GM21576 (cell line): ENCODE measurements around the gene CAMK4.
A peak's percentile ranks its signal among the peaks of the same experiment; 100 is the strongest.

ENCODE experiments used
- ATAC-seq: cut with Tn5 transposase; IDR thresholded peaks from one replicate; pipeline ENCODE4 v1.9.1; 2021; ENCODE audit warnings: mild to moderate bottlenecking, moderate library complexity; ENCODE audit not compliant: unreplicated experiment

CAMK4 gene

GRCh38 chr5:111469903-111470302 lies 245.7 kb downstream of the CAMK4 start:
- ATAC-seq: no peak

GRCh38 chr5:111472096-111472495 lies 247.9 kb downstream of the CAMK4 start:
- no peak for ATAC-seq

GRCh38 chr5:111472579-111472978 lies 248.4 kb downstream of the CAMK4 start:
- peak; percentile 62 for ATAC-seq

GRCh38 chr5:111478266-111478665 lies 254.1 kb downstream of the CAMK4 start:
- no peak for ATAC-seq

- ATAC-seq: no peak
These were observed 254.7 kb downstream of the CAMK4 start for GRCh38 chr5:111478898-111479297.

GRCh38 chr5:111480346-111480745 lies 256.2 kb downstream of the CAMK4 start:
- ATAC-seq: no peak

- no peak for ATAC-seq
These were observed 261.9 kb downstream of the CAMK4 start for GRCh38 chr5:111486055-111486454.

GRCh38 chr5:111486926-111487325 lies 262.7 kb downstream of the CAMK4 start:
- no peak for ATAC-seq

GRCh38 chr5:111488353-111488752 lies 264.2 kb downstream of the CAMK4 start:
- no peak for ATAC-seq

- ATAC-seq: no peak
These were observed 268.8 kb downstream of the CAMK4 start for GRCh38 chr5:111493031-111493430.

GRCh38 chr5:111494355-111494999 lies 270.3 kb downstream of the CAMK4 start:
- ATAC-seq: no peak

GRCh38 chr5:111495159-111495558 lies 271.0 kb downstream of the CAMK4 start:
- no peak for ATAC-seq

- ATAC-seq: no peak
These were observed 274.2 kb downstream of the CAMK4 start for GRCh38 chr5:111498346-111498745.

- ATAC-seq: no peak
These were observed 278.8 kb downstream of the CAMK4 start for GRCh38 chr5:111502956-111503355.

- no peak for ATAC-seq
These were observed 280.9 kb downstream of the CAMK4 start for GRCh38 chr5:111505096-111505495.

GRCh38 chr5:111507276-111507675 lies 283.1 kb downstream of the CAMK4 start:
- ATAC-seq: no peak

- no peak for ATAC-seq
These were observed 284.9 kb downstream of the CAMK4 start for GRCh38 chr5:111509119-111509518.

- ATAC-seq: no peak
These were observed 287.1 kb downstream of the CAMK4 start for GRCh38 chr5:111511174-111511830.

- ATAC-seq: peak; percentile 23
These were observed 287.7 kb downstream of the CAMK4 start for GRCh38 chr5:111511831-111512374.

GRCh38 chr5:111512375-111513130 lies 288.4 kb downstream of the CAMK4 start, which contains the start of gene STARD4:
Gene STARD4, minus strand, starts transcription at chr5:111512535. Its CDS starts 5,102 bp downstream, at chr5:111507433.
- ATAC-seq: peak; percentile 94

- no peak for ATAC-seq
These were observed 288.9 kb downstream of the CAMK4 start for GRCh38 chr5:111513131-111513520.

- ATAC-seq: no peak
These were observed 289.9 kb downstream of the CAMK4 start for GRCh38 chr5:111514087-111514486.
